ENCODE data around the gene B4GAT1.

DNA sequence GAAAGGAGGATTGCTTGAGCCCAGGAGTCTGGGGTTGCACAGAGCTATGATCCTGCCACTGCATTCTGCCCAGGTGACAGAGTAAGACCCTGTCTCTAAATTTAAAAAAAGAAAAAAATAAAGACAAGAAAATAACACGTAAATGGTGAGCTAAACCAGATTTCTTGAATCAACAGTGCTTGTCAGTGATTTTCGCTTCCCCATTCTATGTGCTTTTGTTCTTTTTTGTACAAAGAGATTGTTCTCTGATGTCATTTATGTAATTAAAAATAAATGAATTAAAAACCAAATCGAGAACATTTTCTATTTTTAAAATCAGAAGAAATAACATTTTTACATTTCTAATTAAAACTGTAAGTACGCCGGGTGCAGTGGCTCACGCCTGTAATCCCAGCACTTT, 43.9 kb upstream of the B4GAT1 start:
- TF ChIP-seq EP300 (IDR thresholded peaks at IDR 0.05; ENCODE audit: borderline replicate concordance in 1 of 2, low read depth in 1 of 2, low read length in 1 of 2), result no peak
- no peak for TF ChIP-seq EZH2phosphoT487 (IDR thresholded peaks at IDR 0.05; ENCODE audit: borderline replicate concordance, low read depth)
- TF ChIP-seq, protein P1, sequence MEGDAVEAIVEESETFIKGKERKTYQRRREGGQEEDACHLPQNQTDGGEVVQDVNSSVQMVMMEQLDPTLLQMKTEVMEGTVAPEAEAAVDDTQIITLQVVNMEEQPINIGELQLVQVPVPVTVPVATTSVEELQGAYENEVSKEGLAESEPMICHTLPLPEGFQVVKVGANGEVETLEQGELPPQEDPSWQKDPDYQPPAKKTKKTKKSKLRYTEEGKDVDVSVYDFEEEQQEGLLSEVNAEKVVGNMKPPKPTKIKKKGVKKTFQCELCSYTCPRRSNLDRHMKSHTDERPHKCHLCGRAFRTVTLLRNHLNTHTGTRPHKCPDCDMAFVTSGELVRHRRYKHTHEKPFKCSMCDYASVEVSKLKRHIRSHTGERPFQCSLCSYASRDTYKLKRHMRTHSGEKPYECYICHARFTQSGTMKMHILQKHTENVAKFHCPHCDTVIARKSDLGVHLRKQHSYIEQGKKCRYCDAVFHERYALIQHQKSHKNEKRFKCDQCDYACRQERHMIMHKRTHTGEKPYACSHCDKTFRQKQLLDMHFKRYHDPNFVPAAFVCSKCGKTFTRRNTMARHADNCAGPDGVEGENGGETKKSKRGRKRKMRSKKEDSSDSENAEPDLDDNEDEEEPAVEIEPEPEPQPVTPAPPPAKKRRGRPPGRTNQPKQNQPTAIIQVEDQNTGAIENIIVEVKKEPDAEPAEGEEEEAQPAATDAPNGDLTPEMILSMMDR (IDR thresholded peaks at IDR 0.05), result no peak
- TF ChIP-seq, protein P2, sequence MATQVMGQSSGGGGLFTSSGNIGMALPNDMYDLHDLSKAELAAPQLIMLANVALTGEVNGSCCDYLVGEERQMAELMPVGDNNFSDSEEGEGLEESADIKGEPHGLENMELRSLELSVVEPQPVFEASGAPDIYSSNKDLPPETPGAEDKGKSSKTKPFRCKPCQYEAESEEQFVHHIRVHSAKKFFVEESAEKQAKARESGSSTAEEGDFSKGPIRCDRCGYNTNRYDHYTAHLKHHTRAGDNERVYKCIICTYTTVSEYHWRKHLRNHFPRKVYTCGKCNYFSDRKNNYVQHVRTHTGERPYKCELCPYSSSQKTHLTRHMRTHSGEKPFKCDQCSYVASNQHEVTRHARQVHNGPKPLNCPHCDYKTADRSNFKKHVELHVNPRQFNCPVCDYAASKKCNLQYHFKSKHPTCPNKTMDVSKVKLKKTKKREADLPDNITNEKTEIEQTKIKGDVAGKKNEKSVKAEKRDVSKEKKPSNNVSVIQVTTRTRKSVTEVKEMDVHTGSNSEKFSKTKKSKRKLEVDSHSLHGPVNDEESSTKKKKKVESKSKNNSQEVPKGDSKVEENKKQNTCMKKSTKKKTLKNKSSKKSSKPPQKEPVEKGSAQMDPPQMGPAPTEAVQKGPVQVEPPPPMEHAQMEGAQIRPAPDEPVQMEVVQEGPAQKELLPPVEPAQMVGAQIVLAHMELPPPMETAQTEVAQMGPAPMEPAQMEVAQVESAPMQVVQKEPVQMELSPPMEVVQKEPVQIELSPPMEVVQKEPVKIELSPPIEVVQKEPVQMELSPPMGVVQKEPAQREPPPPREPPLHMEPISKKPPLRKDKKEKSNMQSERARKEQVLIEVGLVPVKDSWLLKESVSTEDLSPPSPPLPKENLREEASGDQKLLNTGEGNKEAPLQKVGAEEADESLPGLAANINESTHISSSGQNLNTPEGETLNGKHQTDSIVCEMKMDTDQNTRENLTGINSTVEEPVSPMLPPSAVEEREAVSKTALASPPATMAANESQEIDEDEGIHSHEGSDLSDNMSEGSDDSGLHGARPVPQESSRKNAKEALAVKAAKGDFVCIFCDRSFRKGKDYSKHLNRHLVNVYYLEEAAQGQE (IDR thresholded peaks at IDR 0.05; ENCODE audit: low read depth, low read length), result no peak
- TF ChIP-seq, protein P3, sequence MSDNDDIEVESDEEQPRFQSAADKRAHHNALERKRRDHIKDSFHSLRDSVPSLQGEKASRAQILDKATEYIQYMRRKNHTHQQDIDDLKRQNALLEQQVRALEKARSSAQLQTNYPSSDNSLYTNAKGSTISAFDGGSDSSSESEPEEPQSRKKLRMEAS (IDR thresholded peaks at IDR 0.05; ENCODE audit: low read depth), result no peak
- TF ChIP-seq FOXJ3 (CRISPR knock-in tag; IDR thresholded peaks at IDR 0.05), result no peak
- TF ChIP-seq RXRA (IDR thresholded peaks at IDR 0.05; ENCODE audit: borderline replicate concordance, low read depth), result no peak
- TF ChIP-seq RAD21 (IDR thresholded peaks at IDR 0.05; ENCODE audit: low read length), result no peak
- no peak for TF ChIP-seq TAF1 (IDR thresholded peaks at IDR 0.05; ENCODE audit: borderline replicate concordance, low read depth, low read length)
- TF ChIP-seq, protein P4, sequence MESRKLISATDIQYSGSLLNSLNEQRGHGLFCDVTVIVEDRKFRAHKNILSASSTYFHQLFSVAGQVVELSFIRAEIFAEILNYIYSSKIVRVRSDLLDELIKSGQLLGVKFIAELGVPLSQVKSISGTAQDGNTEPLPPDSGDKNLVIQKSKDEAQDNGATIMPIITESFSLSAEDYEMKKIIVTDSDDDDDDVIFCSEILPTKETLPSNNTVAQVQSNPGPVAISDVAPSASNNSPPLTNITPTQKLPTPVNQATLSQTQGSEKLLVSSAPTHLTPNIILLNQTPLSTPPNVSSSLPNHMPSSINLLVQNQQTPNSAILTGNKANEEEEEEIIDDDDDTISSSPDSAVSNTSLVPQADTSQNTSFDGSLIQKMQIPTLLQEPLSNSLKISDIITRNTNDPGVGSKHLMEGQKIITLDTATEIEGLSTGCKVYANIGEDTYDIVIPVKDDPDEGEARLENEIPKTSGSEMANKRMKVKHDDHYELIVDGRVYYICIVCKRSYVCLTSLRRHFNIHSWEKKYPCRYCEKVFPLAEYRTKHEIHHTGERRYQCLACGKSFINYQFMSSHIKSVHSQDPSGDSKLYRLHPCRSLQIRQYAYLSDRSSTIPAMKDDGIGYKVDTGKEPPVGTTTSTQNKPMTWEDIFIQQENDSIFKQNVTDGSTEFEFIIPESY (IDR thresholded peaks at IDR 0.05; ENCODE audit: borderline replicate concordance, low read depth), result no peak
- TF ChIP-seq FOXM1 (IDR thresholded peaks at IDR 0.05; ENCODE audit: low read depth), result no peak
- no peak for TF ChIP-seq SMC3 (IDR thresholded peaks at IDR 0.05; ENCODE audit: low read depth, low read length)
- TF ChIP-seq POLR2AphosphoS5 (IDR thresholded peaks at IDR 0.05; ENCODE audit: low read depth, low read length), result no peak

All from SK-N-SH (cell line).